ENCODE results near the gene NOM1.

Gene NOM1

DNA sequence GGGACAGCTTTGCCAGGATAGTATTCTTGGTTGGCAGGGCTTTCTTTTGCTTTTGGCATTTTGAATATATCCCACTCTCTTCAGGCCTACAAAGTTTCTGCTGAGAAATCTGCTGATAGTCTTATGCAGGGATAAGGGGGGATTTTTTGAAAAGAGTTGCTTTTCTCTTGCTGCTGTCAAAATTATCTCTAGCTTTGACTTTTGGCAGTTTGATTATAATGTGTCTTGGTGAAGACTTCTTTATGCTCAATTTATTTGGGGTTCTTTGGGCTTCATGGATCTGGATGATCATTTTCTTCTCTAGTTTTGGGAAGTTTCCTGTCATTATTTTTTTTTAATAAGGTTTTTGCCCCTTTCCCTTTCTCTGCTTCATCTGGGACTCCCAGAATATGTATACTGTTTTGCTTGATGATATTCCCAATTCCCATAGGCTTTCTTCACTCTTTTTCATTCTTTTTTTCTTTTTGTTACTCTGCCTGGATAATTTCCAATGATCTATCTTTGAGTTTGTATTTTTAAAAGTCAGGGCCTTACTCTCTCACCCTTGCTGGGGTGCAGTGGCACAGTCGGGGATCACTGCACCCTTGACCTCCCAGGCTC is 29.6 kb downstream of the NOM1 start:
- TF ChIP-seq ZFX (IDR thresholded peaks at IDR 0.05), result no peak
- TF ChIP-seq, protein P1, sequence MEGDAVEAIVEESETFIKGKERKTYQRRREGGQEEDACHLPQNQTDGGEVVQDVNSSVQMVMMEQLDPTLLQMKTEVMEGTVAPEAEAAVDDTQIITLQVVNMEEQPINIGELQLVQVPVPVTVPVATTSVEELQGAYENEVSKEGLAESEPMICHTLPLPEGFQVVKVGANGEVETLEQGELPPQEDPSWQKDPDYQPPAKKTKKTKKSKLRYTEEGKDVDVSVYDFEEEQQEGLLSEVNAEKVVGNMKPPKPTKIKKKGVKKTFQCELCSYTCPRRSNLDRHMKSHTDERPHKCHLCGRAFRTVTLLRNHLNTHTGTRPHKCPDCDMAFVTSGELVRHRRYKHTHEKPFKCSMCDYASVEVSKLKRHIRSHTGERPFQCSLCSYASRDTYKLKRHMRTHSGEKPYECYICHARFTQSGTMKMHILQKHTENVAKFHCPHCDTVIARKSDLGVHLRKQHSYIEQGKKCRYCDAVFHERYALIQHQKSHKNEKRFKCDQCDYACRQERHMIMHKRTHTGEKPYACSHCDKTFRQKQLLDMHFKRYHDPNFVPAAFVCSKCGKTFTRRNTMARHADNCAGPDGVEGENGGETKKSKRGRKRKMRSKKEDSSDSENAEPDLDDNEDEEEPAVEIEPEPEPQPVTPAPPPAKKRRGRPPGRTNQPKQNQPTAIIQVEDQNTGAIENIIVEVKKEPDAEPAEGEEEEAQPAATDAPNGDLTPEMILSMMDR (conservative IDR thresholded peaks at IDR 0.05), result no peak
- H3K27ac ChIP-seq, result no peak overlapping the region

DNA sequence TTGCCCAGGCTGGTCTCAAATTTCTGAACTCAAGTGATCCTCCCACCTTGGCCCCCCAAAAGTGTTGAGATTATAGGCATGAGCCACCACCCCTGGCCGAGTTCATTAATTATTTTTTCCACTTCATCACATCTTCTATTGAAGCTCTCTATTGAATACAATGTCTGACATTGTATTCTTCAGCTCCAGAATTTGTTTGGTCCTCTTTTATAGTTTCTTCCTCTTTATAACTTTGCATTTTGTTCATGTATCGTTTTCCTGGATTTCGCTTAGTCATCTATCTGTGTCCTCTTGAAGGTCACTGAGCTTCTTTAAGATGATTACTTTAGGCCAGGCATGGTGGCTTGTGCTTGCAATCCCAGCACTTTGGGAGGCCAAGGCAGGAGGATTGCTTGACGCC is 30.2 kb downstream of the NOM1 start:
- no peak overlapping the region for H3K27ac ChIP-seq
- TF ChIP-seq ZFX (IDR thresholded peaks at IDR 0.05), result no peak
- TF ChIP-seq, protein P1 (conservative IDR thresholded peaks at IDR 0.05), result no peak

DNA sequence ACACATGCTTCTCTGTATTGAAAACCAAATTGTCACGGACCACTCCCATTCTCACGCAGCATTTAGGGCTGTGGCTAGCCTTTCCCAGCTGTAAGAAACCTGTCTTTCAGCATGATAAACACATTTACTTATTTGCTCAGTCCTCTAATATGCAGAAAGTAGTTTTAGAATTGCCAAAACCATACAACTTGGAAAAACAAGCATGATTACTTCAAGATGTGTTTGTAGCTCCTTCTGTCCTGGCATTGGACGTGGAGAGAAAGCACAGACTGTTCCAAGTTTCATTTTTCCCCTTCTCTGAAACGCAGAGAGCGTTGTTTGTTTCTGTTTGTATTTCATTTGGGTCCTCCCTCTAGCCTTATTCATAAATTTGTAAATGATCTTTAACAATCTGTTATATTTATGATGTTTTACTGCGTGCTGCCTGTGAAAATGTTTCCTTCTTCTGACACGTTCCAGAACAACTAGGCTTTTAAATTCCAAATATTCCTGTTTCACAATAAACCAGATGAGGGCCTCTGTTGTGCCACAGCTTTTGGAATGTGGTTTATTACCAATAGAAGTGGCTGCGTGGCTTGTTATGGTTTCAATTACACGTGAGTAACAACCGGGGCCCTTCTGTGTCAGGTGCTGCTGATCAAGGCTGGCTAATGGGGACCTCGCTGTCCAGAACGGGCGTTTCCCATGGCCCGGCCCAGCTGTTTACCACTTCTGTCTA is 34.8 kb downstream of the NOM1 start:
- TF ChIP-seq, protein P1 (conservative IDR thresholded peaks at IDR 0.05), result no peak; the same call in 1 of the 2 replicates
- no peak for TF ChIP-seq ZFX (IDR thresholded peaks at IDR 0.05)
- H3K27ac ChIP-seq, result no peak overlapping the region

DNA sequence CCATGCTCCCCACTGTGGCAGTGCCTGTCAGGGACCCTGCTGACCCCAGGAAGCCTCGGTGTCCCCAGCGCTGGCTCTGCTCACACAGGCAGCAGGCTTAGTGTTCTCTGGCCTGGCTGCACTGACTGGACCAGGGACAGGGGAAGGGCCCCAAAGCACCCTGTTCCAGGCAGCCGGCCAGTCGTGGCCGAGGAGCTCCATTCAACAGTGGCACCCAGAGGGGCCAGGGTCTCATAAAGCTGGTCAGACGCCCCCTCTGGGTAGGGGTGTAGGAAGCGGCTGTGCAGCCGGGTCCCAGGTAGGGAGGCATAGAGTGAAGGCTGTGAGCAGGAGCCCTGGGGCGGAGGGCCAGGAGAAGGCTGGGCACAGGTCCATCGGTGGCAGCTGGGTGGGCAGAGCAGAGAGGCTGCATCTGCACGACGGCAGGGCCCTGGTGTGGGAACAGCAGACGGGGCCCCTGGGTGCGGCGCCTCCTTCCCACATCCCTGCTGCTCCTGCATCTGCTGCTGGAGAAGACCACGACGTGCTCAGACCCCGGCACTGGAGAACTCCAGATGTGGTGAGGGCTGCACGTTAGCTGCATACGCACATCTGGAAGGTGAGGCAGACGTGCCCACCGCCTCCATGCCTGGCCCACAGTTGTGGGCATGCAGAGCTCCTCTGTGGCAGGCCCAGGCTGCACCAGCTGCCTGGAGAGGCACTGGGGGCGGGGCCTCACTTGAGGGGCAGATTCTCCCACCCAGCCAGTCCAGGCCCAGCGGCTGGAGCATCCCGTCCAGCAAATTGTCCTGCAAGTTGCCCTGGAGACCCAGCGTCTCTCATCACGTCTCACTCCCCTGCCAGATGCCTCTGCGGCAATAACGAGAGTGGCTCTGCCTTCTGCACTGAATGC is 35.8 kb downstream of the NOM1 start:
- no peak for TF ChIP-seq ZFX (IDR thresholded peaks at IDR 0.05)
- TF ChIP-seq, protein P1 (conservative IDR thresholded peaks at IDR 0.05), result no peak
- H3K27ac ChIP-seq, result no peak overlapping the region

DNA sequence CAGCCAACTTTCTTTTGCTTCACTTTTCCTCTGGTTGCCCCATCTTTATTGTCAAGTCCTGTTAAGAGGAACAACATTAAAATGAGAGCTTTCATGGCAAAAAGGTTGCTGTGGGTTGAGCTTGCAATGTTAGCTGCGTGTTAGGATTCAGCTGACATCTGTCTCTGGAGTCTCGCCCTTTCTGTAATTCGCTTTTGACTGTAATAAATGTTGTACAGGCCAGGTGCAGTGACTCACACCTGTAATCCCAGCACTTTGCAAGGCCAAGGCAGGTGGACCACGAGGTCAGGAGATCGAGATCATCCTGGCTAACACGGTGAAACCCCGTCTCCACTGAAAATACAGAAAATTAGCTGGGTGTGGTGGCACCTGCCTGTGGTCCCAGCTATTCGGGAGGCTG is 36.9 kb downstream of the NOM1 start:
- no peak overlapping the region for H3K27ac ChIP-seq
- TF ChIP-seq, protein P1 (conservative IDR thresholded peaks at IDR 0.05), result no peak
- TF ChIP-seq ZFX (IDR thresholded peaks at IDR 0.05), result no peak

DNA sequence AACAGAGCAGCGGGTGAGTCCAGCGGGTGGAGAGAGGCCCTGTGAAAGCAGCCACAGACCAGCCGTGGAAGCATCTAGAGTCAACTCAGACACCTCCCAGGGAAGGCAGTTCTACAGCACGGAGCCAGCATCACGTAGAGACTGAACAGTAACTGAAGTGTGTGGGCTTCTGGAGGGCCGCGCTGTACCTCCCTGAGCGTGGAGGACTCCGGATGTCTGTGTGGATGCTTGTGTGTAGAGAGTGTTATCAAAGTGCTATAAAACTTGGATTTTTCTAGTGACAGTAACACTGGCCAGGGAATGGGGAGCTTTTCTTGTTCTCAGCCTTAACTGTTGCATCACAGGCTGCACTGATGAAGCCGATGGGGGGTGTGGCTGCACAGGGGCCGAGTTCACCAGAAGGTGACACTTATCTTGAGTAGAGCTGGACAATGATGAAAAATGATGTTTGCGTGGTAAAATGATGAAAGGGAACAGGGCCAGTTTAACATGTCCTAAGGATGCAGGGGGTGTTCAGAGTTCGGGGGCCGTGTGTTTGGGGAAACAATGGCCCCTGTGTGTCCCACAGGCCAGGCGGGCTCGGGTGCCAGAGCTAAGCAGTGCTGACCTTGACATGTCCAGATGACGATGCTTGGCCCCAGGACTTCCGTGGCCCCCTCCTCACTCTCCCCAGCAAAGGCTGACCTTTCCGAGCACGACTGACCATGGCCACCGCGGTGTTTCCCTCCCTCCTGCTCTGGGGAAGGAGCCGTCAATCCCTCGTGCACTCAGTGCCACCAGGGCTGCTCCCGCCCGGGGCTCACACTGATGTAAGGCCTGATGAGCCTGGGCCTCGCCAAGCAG is 39.1 kb downstream of the NOM1 start:
- TF ChIP-seq, protein P1 (conservative IDR thresholded peaks at IDR 0.05), result no peak
- no peak for TF ChIP-seq ZFX (IDR thresholded peaks at IDR 0.05)
- H3K27ac ChIP-seq, result no peak overlapping the region

Data from C4-2B (cell line).